Sigmoid colon (tissue), 4 donors: ENCODE measurements around the gene ZRANB3.

Experiments
- POLR2A ChIP-seq, 2 donors: fragments of 450-650 bp; IDR thresholded peaks; one replicate each; pipeline ENCODE4 v1.6.1; 2016; ENCODE audit warnings: antibody characterized with exemption in 2 of 2, mild to moderate bottlenecking in 2 of 2, moderate library complexity in 2 of 2
- POLR2AphosphoS5 ChIP-seq, 4 donors: sonication (generic); formaldehyde crosslinking; IDR thresholded peaks; one replicate each; pipeline ENCODE4 v1.6.1; 2017; ENCODE audit warnings: antibody characterized with exemption in 4 of 4
- TF ChIP-seq, protein P1 (sequence below), 4 experiments: fragments of 450-650 bp in 3 of 4; fragments of 200-600 bp in 1 of 4; IDR thresholded peaks; one replicate each; pipeline ENCODE4 v1.5.1; 2016 to 2019; ENCODE audit warnings: antibody characterized with exemption in 4 of 4, mild to moderate bottlenecking in 3 of 4, moderate library complexity in 2 of 4

- TF ChIP-seq POLR2AphosphoS5 (IDR thresholded peaks at IDR 0.05) = no peak
- TF ChIP-seq POLR2A (IDR thresholded peaks at IDR 0.05) = no peak
- TF ChIP-seq, protein P1, sequence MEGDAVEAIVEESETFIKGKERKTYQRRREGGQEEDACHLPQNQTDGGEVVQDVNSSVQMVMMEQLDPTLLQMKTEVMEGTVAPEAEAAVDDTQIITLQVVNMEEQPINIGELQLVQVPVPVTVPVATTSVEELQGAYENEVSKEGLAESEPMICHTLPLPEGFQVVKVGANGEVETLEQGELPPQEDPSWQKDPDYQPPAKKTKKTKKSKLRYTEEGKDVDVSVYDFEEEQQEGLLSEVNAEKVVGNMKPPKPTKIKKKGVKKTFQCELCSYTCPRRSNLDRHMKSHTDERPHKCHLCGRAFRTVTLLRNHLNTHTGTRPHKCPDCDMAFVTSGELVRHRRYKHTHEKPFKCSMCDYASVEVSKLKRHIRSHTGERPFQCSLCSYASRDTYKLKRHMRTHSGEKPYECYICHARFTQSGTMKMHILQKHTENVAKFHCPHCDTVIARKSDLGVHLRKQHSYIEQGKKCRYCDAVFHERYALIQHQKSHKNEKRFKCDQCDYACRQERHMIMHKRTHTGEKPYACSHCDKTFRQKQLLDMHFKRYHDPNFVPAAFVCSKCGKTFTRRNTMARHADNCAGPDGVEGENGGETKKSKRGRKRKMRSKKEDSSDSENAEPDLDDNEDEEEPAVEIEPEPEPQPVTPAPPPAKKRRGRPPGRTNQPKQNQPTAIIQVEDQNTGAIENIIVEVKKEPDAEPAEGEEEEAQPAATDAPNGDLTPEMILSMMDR (IDR thresholded peaks at IDR 0.05) = no peak
Measured at GRCh38 chr2:135093670-135094330, 437.2 kb downstream of the ZRANB3 start.
